ENCODE data around the gene CERCAM.
"Not testable (repeated sequence)": the region's sequence is repeated elsewhere in the genome, so short reads cannot be mapped to it uniquely, and the experiment has no call there.

Gene CERCAM

DNA sequence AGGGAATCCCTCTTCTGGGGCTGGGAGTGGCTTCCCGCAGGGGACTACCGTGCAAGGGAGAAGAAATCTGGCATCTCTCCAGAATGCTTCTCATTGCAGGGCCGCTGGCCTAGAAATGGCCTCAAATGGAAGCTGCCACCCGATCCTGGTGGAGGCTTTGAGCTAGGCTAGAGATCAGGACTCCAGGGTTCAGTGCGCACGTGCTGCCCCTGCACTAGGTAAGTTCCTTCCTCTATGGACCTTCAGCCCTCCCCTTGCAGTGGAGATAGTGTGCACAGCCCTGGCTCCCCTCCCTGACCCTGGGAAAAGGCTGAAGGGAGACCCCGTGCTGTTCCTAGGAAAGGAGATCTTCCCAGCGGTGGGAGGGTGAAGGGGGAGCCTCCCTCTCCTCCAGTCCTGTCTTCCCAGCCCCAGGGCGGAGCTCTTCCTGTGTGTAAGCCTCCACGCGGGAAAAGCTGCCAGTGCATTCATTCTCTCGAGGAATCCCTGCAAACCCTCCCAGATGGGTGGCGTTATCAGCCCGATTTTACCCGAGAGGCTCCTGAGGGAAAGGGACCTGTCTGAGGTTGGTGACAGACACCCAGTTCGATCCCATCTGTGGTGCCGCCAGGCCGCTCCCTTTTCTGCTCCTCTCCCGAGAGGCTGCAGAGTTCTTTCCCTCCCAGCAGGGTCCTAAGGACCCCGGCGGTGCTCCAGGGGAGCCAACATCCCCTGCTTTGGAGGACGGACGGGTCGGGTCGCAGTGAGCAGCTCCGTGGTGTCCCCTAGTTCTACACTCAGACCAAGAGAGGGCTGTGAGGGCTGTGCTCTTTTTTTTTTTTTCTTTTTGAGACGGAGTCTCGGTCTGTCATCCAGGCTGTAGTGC, 1.4 kb upstream of the CERCAM start:
- Mint-ChIP-seq H3K27ac (no peak overlapping the region), H3K4me1 (ENCODE audit: low read depth) (peaks cover 28% of the 10 kb centered on the region), H3K27me3 (peaks cover 56% of the 10 kb centered on the region), H3K36me3 (ENCODE audit: low read depth) (no peaks in the 10 kb centered on the region), H3K9me3 (no peaks in the 10 kb centered on the region), H3K4me3 (peak overlapping the region; percentile 74)
- intact Hi-C loops (cut with micrococcal nuclease), result no loop called here

DNA sequence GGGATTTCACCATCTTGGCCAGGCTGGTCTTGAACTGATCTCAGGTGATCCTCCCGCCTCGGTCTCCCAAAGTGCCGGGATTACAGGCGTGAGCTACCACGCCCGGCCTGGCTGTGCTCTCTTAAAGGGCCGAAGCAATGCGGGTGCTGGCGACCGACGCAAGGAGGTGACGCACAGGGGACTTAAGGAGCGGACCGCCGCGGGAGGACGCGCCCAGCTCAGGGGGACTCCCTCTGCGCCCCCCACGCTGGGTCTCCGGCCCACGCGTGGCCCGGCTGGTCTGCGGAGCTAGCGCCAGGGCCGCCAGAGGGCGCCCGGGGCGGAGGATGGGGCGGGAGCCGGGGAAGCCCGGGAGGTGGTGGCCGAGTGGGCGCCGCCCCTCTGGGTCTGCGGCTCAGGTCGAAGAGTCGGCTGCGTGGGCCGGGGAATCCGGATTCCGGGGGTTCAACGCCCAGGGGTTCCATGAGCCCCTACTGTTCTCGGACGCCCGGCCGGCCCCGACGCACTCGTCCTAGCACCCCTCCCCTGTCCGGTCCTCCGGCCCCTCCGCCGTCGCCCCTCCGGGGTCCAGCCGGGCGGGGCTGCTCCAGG, 502 bp upstream of the CERCAM start:
- Mint-ChIP-seq H3K27me3 (peaks cover 51% of the 10 kb centered on the region), H3K4me1 (ENCODE audit: low read depth) (peaks cover 28% of the 10 kb centered on the region), H3K4me3 (peak overlapping the region; percentile 74), H3K27ac (no peak overlapping the region), H3K9me3 (no peaks in the 10 kb centered on the region), H3K36me3 (ENCODE audit: low read depth) (no peaks in the 10 kb centered on the region)
- intact Hi-C loops (cut with micrococcal nuclease), result no loop called here

DNA sequence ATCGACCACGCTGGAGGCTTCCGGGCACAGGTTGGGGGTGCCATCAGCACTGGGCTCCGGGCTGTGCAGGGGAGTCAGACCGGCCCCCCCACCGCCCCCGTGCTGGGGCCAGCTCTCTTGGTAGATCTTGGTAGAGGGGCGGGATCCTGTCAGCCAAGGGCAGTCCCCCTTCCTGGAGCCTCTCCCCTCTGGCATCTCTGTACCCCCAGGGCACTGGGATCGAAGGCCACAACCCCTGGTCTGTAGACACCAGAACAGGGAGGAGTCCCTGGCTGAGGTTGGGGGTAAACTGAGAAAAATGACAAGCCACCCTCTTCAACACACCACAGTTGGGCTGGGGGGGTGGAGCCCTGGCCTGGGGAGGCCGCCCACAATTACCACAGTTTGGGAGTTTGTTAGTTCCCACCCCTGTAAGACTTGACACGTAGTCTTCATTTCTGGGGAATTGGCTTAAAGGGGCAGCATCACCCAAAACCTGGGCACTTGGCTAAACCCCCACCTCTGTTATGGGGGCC, 882 bp downstream of the CERCAM start:
- peak overlapping the region; percentile 75 for H3K4me3 Mint-ChIP-seq
- peak overlapping the region; percentile 39 for H3K27ac Mint-ChIP-seq
- H3K4me1 Mint-ChIP-seq (ENCODE audit: low read depth), result peaks cover 24% of the 10 kb centered on the region
- intact Hi-C loops (cut with micrococcal nuclease), result no loop called here
- H3K36me3 Mint-ChIP-seq (ENCODE audit: low read depth), result no peaks in the 10 kb centered on the region
- H3K27me3 Mint-ChIP-seq, result peaks cover 37% of the 10 kb centered on the region
- no peaks in the 10 kb centered on the region for H3K9me3 Mint-ChIP-seq

DNA sequence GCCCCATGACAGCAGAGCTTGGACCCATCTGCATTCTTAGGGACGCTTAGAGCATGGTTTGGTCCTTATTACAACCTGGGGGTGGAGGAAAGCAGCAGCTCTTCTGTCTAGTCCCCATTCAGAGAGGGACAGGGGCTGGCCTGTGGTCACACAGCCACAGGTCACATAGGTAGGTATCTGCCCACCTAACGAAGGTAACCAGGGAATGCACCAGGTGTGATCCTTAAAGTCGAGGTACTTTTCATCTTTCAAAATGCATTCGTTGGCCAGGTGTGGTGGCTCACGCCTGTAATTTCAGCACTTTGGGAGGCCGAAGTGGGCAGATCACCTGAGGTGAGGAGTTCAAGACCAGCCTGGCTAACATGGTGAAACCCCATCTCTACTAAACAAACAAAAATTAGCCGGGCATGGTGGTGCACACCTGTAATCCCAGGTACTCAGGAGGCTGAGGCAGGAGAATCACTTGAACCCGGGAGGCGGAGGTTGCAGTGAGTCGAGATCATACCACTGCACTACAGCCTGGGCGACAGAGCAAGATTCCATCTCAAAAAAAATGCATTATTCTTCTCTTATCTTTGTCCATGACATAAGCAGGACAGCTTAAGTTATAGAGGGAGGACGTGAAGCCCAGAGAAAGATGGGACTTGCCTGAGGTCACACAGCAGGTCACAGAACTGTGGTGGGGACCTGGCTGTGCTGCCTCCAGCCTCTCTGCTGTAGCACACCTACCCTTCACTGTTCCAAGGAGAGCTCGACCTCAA, 1.5 kb downstream of the CERCAM start:
- H3K27ac Mint-ChIP-seq; H3K4me3 Mint-ChIP-seq; H3K9me3 Mint-ChIP-seq; H3K36me3 Mint-ChIP-seq (ENCODE audit: low read depth); intact Hi-C loops (cut with micrococcal nuclease): not testable (repeated sequence)
- Mint-ChIP-seq H3K27me3 (peaks cover 34% of the 10 kb centered on the region), H3K4me1 (ENCODE audit: low read depth) (peaks cover 22% of the 10 kb centered on the region)

DNA sequence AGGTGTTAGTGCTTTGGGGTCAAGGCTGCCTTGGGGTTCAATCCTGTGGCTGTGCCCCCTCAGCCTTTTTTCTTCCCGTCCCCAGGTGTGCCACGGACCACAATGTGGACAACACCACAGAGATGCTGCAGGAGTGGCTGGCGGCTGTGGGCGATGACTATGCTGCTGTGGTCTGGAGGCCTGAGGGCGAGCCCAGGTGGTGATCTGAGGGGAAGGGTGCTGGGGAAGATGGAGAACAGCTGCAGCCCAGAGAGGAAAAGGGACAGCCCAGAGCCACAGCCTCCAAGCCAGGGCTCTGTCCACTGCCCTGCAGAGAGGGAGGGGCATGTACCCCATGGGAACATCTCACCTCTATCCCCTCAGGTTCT, 2.1 kb downstream of the CERCAM start:
- Mint-ChIP-seq H3K4me1 (ENCODE audit: low read depth) (peaks cover 22% of the 10 kb centered on the region), H3K36me3 (ENCODE audit: low read depth) (no peaks in the 10 kb centered on the region), H3K27ac (no peak overlapping the region), H3K9me3 (no peaks in the 10 kb centered on the region), H3K27me3 (peaks cover 30% of the 10 kb centered on the region), H3K4me3 (no peak overlapping the region)
- intact Hi-C loops (cut with micrococcal nuclease), result no loop called here

DNA sequence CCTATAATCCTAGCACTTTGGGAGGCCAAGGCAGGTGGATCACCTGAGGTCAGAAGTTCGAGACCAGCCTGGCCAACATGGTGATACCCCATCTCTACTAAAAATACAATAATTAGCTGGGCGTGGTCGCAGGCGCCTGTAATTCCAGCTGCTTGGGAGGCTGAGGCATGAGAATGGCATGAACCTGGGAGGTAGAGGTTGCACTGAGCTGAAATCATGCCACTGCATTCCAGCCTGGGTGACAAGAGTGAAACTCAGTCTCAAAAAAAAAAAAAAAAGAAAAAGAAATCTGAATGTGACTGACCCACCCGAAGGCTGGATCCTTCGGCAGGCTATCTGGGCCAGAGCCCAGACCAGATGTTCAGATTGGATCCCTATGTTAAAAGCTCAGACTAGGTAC, 2.7 kb downstream of the CERCAM start:
- H3K4me3 Mint-ChIP-seq, result not testable (repeated sequence)
- Mint-ChIP-seq H3K4me1 (ENCODE audit: low read depth) (peaks cover 22% of the 10 kb centered on the region), H3K27me3 (peaks cover 29% of the 10 kb centered on the region)

DNA sequence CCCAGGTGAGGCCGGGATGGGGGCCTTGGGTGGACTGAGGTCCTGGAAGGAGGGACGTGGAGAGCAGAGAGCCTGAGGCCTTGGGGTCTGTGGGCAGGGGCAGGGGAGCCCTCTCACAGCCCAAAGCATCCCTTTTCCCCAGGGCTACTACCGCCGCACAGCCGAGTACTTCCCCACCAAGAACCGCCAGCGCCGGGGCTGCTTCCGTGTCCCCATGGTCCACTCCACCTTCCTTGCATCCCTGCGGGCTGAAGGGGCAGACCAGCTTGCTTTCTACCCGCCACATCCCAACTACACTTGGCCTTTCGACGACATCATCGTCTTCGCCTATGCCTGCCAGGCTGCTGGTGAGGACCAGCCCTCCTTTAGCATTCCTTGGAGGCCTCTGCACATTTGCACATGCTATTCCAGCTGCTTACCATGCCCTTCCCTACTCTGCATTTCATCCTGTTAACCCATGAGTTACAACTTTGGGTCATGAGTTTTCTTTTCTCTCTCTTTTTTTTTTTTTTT, 3.7 kb downstream of the CERCAM start:
- Mint-ChIP-seq H3K9me3 (no peaks in the 10 kb centered on the region), H3K27ac (no peak overlapping the region), H3K4me3 (no peak overlapping the region), H3K27me3 (peaks cover 19% of the 10 kb centered on the region), H3K36me3 (ENCODE audit: low read depth) (no peaks in the 10 kb centered on the region), H3K4me1 (ENCODE audit: low read depth) (peaks cover 18% of the 10 kb centered on the region)
- intact Hi-C loops (cut with micrococcal nuclease), result no loop called here

More for the DNA sequence above, 2.7 kb downstream of the CERCAM start:
- H3K36me3 Mint-ChIP-seq (ENCODE audit: low read depth); H3K9me3 Mint-ChIP-seq; intact Hi-C loops (cut with micrococcal nuclease); H3K27ac Mint-ChIP-seq: not testable (repeated sequence)

DNA sequence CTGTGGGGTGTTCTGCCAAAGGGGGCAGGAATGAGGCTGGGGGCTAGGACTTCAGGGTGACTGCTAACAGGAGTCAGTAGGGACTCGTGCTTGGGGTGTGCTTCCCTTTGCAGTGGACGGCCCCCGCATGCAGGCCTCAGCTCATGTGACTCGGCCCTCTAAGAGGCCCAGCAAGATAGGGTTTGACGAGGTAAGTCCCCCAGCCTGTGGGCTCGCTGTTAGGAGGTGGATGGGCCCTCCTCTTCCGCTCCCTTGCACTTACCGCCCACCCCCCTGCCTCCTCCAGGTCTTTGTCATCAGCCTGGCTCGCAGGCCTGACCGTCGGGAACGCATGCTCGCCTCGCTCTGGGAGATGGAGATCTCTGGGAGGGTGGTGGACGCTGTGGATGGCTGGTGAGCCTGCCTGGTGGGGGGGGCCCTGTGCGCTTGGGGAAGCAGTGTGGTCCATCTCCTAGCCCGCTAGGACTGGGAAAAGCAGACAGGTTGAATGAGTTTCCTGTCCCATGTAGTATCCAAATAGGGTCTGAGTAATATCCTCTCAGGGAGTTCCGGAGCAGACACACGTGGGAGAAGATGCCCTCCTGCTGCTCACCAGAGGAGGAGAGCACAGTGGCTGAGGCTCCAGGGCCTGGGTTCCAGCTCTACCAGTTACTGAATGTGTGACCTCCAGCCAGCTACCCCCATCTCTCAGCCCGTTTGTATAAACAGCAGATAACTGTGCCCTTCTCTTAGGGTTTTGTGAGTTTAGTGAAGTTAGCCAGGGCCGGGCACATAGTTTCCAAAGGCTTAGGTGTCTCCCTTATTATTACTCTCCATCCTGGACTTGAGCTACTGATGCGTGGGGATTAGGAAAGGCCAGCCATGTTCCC, 8.2 kb downstream of the CERCAM start:
- Mint-ChIP-seq H3K4me1 (ENCODE audit: low read depth) (no peaks in the 10 kb centered on the region), H3K9me3 (no peaks in the 10 kb centered on the region), H3K4me3 (no peak overlapping the region), H3K27me3 (no peaks in the 10 kb centered on the region), H3K27ac (no peak overlapping the region), H3K36me3 (ENCODE audit: low read depth) (no peaks in the 10 kb centered on the region)
- intact Hi-C loops (cut with micrococcal nuclease), result no loop called here

DNA sequence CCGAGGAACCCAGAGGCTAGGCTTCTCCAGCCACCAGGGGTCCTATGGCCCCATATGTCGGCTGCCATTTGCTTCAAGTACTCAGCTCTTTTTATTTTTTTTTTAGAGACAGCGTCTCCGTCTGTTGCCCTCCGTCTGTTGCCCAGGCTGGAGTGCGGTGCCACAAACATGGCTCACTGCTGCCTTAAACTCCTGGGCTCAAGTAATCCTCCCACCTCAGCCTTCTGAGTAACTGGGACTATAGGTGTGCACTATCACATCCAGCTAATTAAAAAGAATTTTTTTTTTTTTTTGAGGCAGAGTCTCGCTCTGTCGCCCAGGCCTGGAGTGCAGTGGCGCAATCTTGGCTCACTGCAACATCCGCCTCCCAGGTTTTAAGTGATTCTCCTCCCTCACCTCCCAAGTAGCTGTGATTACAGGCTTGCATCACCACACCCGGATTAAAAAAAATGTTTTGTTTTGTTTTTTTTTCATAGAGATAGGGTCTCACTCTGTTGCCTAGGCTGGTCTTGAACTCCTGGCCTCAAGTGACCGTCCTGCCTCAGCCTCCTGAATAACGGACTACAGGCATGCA, 8.9 kb downstream of the CERCAM start:
- intact Hi-C loops (cut with micrococcal nuclease), result no loop called here
- H3K4me1 Mint-ChIP-seq (ENCODE audit: low read depth), result no peaks in the 10 kb centered on the region
- H3K27ac Mint-ChIP-seq, result no peak overlapping the region
- no peak overlapping the region for H3K4me3 Mint-ChIP-seq
- no peaks in the 10 kb centered on the region for H3K9me3 Mint-ChIP-seq
- no peaks in the 10 kb centered on the region for H3K36me3 Mint-ChIP-seq (ENCODE audit: low read depth)
- no peaks in the 10 kb centered on the region for H3K27me3 Mint-ChIP-seq

DNA sequence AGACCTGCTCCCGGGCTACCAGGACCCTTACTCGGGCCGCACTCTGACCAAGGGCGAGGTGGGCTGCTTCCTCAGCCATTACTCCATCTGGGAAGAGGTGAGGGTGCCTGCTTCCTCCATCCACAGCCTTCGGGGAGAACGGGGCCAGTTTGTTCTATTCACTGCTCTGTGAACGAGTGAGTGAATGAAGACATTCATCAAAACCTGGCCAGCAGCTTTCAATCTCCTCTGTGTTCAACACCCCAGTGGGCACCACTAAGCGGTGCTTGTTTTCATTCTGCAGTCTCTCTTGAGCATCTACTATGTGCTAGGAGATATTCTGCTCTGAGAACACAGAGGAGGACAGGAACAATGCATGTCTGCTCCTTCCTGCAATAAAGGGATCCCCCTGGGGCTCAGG, 10.6 kb downstream of the CERCAM start:
- intact Hi-C loops (cut with micrococcal nuclease), result no loop called here
- H3K4me3 Mint-ChIP-seq, result no peak overlapping the region
- no peak overlapping the region for H3K27ac Mint-ChIP-seq
- no peaks in the 10 kb centered on the region for H3K4me1 Mint-ChIP-seq (ENCODE audit: low read depth)
- H3K36me3 Mint-ChIP-seq (ENCODE audit: low read depth), result no peaks in the 10 kb centered on the region
- H3K27me3 Mint-ChIP-seq, result no peaks in the 10 kb centered on the region
- H3K9me3 Mint-ChIP-seq, result no peaks in the 10 kb centered on the region

DNA sequence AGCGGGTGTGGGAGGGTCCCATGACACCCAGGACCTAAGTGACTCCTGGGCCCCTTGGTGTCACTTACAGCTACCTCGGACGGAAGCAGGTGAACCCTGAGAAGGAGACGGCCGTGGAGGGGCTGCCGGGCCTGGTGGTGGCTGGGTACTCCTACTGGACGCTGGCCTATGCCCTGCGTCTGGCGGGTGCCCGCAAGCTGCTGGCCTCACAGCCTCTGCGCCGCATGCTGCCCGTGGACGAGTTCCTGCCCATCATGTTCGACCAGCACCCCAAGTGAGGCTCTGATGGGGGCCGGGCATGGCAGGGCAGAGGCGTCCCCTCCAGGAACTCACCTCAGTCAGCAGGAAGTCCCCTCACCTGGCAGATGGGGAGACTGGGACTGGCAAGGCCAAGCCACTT, 13.7 kb downstream of the CERCAM start:
- H3K27me3 Mint-ChIP-seq, result no peaks in the 10 kb centered on the region

DNA sequence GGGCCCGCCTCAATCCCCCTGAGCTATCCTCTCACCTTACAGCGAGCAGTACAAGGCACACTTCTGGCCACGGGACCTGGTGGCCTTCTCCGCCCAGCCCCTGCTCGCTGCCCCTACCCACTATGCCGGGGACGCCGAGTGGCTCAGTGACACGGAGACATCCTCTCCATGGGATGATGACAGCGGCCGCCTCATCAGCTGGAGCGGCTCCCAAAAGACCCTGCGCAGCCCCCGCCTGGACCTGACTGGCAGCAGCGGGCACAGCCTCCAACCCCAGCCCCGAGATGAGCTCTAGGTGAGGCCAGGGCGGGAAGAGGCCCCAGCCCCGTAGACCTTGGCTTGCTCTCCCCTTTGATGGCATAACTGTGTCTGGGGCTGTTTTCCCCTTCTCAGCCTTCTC, 15.0 kb downstream of the CERCAM start:
- Mint-ChIP-seq H3K27me3 (no peaks in the 10 kb centered on the region), H3K4me3 (no peak overlapping the region), H3K9me3 (no peaks in the 10 kb centered on the region), H3K4me1 (ENCODE audit: low read depth) (peaks cover 9% of the 10 kb centered on the region), H3K36me3 (ENCODE audit: low read depth) (no peaks in the 10 kb centered on the region), H3K27ac (no peak overlapping the region)
- intact Hi-C loops (cut with micrococcal nuclease), result no loop called here

More for the DNA sequence above, 13.7 kb downstream of the CERCAM start:
- H3K36me3 Mint-ChIP-seq (ENCODE audit: low read depth), result no peaks in the 10 kb centered on the region
- H3K4me1 Mint-ChIP-seq (ENCODE audit: low read depth), result peaks cover 9% of the 10 kb centered on the region
- intact Hi-C loops (cut with micrococcal nuclease), result no loop called here
- no peak overlapping the region for H3K27ac Mint-ChIP-seq
- H3K9me3 Mint-ChIP-seq, result no peaks in the 10 kb centered on the region
- H3K4me3 Mint-ChIP-seq, result no peak overlapping the region
